Hematopoietic multipotent progenitor cell treated with erythropoietin and hydrocortisone succinate and interleukin-3 and kit ligand, for 8 days (in vitro differentiated cells): Measurements from ENCODE around the gene CCDC40.
A peak's percentile ranks its signal among the peaks of the same experiment; 100 is the strongest.
"Not testable (repeated sequence)": the region's sequence is repeated elsewhere in the genome, so short reads cannot be mapped to it uniquely, and the experiment has no call there.

Experiments used
- DNase-seq: peaks from one replicate; pipeline ENCODE4 v3.0.0-alpha.2; 2015

The CCDC40 gene

DNA sequence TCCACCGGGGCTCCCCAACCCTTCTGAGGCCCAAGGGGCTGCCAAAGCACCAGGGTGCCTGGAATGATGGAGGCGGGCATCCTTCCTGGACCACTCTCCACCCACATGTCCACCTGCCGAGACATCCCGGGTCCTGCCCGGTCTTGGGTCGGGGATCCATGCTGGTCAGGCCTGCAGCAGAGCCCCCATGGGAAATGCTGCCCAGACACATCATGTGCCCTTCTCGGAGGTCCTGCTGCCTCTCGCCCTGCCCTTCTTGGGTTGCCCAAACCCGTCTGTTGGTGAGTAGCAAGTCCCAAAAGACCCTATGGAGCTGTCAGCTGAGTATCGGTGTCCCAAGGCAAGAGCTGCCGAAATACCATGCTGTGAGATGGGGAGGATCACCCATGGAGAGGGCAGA is 50.2 kb downstream of the CCDC40 start:
- DNase-seq = no peak

DNA sequence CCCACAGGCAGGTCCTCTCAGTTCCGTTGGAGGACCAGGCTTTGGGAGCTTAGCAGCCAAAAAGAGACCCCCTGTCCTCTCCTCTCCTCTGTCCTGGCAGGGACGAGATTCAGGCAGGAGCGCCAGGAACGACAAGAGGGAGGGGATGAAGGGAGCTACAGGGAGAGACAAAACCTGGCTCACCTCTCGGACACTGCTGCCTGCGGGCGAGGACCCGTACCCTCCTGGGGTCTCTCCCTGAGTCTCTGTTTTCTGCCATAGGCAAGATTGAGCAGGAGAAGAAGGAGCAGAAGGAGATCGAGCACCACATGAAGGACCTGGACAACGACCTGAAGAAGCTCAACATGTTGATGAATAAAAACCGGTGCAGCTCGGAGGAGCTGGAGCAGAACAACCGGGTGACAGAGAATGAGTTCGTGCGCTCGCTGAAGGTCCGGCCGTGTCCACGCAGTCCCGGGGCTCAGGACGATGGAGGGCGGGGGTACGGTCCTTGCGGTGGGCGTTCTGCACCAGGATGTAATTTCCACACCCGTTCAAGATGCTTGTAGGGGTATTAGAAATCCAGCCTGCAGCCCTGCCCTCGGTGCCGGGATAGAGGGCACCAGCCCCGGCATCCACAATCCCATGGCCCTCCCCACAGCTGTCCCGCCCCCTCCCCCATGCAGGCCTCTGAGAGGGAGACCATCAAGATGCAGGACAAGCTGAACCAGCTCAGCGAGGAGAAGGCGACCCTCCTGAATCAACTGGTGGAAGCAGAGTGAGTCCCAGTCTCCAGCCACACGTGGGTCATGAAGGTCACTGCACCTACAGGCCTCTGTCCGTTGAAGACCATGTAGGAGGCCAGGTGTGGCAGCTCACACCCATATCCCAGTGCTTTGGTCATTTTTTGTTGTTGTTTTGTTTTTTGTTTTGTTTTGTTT is 51.2 kb downstream of the CCDC40 start:
- no peak for DNase-seq

- DNase-seq = no peak
Measured at GRCh38 chr17:80089762-80090161, 53.3 kb downstream of the CCDC40 start.

GRCh38 chr17:80090164-80090563 is 53.7 kb downstream of the CCDC40 start:
- not testable (repeated sequence) for DNase-seq

DNA sequence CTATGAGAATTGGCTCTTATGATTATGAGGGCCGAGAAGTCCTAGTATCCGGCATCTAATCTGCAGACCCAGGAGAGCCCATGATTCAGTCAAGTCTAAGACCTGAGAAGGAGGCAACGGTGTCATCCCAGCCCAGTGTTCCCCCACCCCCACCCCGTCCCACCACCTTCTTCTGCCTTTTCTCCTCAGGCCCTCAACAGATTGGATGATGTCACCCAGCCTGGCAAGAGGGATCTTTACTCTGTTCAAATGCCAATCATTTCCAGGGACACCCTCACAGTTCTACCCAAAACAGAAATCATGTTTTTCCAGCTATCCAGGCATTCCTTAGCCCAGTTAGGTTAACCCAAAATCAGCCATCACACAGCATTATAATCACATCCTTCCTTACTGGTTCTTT is 54.9 kb downstream of the CCDC40 start:
- DNase-seq = no peak

DNA sequence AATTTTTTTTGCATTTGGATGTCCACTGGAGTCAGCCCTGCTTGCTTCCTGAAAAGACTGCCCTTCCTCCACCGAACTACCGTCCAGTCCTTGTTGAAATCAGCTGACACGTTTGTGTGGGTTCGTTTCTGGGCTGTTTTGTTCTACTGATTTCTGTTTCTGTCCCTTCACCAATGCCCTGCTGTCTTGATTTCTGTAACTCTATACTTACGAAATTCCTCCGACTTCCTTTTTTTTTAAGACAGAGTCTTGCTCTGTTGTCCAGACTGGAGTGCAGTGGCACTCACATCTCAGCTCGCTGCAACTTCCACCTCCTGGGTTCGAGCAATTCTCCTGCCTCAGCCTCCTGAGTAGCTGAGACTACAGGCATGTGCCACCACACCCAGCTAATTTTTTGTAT is 56.5 kb downstream of the CCDC40 start:
- DNase-seq = no peak

DNA sequence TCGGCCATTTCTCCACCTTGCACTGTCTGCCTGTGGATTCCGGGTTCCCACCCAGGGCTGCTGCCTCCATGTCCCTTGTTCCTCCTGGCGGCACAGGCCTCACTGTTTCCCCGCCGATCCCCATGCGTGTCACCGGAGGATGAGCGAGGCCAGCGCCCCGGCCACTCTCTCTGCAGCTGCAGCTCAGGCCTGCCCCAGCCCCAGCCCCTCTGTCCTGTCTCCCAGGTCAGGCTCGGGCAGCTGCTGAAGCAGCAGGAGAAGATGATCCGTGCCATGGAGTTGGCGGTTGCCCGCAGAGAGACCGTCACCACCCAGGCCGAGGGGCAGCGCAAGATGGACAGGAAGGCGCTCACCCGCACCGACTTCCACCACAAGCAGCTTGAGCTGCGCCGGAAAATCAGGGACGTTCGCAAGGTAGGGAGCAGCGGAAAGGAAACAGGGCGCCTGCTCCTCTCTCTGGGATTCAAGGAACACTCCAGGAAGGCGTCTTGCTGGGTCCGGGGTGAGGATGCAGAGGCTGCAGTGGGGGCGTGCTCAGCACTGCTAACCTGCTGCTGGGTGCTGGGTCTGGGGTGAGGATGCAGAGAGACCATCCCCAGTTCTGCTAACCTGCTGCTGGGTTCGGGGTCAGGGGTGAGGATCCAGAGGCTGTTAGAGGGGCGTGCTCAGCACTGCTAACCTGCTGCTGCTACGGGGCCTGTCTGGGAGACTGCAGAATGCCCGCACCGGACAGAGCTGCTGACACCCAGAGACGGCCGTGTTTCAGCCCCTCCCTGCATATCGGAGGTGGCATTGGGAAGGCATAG is 58.8 kb downstream of the CCDC40 start:
- no peak for DNase-seq

DNA sequence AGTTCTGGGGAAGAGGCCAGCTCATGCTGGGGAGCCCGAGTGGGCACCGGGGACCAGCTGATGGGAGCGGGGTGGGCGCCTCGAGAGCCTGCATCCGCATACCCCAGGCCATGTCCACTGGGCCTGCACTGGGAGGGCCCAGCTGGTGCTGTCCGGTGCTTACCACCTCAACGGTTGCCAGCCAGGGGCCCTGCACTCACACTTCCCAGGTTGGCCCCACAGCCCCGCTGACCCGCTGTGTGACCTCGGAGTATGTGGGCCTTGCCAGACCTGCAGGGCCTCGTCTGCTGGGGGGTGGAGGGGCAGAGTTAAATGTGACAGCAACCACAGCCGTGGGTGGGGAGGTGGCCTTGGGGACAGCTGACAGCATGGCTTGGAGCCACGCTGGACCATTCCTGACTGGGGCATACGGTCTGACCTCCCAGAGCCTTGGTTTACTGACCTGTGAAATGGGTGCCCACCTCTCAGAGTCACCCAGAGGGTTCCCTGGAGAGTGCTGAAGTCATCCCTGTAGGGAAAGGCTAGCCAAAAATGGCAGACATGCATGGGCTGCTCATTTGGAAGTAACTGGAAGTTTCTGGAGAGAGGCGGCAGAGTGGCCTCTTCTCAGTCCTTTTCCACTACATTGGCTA is 59.5 kb downstream of the CCDC40 start:
- DNase-seq = no peak

DNA sequence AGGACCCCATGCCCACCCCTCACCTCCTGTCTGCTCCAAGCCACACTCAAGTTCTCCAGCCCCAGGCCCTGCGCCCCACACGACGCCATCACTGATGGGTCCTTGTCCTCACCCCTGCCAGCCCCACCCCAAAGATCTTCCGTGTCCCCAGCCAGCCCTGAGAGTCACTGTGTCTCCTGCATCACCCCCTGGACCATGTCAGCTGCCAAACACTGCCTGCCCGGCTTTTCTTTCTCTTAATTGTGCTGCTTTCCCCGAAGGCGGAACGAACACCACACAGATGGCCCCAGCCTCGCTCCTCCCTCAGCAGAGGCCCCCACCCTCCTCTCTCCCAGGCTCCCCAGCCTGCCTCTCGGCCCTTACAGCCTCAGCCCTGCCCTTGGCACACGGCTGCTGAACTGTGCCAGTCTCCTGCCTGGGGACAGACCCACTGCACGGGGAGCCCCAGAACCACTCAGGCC is 60.1 kb downstream of the CCDC40 start:
- no peak for DNase-seq

DNA sequence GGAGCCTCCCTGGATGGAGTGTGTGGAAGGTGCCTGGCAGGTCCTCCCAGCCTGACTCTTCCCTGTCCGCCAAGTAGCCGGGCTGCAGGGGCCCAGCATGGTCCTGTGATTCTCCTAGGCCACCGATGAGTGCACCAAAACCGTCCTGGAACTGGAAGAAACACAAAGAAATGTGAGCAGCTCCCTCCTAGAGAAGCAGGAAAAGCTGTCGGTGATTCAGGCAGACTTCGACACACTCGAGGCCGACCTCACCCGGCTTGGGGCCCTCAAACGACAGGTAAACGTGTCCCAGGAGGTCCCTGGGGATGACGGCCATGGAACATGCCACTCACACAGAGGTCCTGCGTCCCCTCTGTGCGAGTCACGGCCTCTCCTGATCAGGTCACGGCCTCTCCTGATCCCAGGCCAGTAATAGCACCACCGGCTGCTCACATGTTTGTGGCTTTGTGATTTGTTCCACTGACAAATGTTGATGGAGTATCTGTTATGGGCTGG is 60.7 kb downstream of the CCDC40 start:
- no peak for DNase-seq

GRCh38 chr17:80097844-80098691 is 61.6 kb downstream of the CCDC40 start:
- no peak for DNase-seq

DNA sequence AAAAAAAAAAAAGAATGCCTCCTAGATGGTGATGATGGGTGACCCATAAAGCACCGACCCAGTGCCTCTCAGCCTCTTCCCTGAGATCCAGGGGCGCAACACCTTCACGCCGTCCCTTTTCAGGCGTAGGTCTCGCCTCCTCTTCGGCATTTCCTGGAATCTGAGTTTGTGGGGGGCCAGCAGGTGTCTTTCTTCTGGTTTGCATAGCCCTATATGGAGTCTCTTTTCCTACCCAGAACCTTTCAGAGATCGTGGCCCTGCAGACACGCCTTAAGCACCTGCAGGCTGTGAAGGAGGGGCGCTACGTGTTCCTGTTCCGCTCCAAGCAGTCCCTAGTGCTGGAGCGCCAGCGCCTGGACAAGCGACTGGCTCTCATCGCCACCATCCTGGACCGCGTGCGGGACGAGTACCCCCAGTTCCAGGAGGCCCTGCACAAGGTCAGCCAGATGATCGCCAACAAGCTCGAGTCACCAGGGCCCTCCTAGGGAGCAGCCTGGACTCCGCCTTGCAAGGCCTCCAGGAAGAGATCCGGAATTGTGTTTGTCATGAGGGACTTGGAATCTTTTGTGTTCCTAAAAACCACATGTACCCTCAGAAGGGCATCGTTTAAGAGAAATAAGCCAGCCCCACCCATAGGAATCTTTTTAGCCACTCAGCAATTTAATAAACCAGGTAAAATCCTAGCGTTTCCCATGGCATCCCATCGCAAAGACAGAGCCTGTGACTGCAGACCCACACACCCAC is 63.0 kb downstream of the CCDC40 start:
- no peak for DNase-seq

DNA sequence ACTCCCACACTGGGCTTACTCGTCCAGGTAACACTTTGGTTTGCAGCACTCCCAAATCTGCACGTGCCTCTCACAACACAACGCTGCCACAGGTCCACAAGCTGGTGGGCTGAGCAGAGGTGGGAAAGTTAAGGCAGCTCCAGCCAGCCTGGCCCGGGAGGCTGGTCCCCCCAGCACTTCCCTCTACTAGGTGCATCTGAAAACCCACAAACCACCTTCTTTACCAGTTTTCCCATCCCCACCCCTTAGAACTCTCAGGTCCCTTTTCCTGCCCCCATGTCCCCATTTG is 63.5 kb downstream of the CCDC40 start:
- DNase-seq = no peak

DNA sequence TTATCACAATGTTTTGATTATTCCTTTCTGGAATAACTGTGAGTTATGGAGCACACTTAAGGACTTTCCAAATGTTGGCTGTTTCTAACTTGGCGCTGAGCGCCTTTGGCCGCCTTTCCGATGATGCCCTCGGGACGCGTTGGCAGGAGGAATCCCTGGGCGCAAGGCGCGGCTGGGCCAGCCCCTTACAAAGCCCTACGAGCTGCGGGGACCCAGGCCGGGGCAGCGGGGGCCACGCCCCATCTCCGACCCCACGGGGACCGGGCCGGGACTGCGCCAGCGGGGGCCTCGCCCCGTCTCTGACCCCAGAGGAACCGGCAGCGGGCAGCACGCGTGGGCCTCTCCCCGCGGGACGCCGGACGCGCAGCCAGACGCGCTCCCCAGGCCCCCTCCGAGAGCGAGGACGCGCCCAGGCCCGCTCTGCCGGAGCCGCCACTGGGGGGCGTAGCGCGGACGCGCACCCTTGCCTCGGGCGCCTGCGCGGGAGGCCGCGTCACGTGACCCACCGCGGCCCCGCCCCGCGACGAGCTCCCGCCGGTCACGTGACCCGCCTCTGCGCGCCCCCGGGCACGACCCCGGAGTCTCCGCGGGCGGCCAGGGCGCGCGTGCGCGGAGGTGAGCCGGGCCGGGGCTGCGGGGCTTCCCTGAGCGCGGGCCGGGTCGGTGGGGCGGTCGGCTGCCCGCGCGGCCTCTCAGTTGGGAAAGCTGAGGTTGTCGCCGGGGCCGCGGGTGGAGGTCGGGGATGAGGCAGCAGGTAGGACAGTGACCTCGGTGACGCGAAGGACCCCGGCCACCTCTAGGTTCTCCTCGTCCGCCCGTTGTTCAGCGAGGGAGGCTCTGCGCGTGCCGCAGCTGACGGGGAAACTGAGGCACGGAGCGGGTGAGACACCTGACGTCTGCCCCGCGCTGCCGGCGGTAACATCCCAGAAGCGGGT is 64.8 kb downstream of the CCDC40 start, which contains the start of gene GAA:
TSS of gene GAA (plus strand) at position 571 of the 935 bp plus-strand sequence. CDS start 3,006 bp downstream, outside the sequence.
- peak; percentile 80 for DNase-seq

- peak; percentile 46 for DNase-seq
Measured at GRCh38 chr17:80101946-80102663, 65.7 kb downstream of the CCDC40 start.

DNA sequence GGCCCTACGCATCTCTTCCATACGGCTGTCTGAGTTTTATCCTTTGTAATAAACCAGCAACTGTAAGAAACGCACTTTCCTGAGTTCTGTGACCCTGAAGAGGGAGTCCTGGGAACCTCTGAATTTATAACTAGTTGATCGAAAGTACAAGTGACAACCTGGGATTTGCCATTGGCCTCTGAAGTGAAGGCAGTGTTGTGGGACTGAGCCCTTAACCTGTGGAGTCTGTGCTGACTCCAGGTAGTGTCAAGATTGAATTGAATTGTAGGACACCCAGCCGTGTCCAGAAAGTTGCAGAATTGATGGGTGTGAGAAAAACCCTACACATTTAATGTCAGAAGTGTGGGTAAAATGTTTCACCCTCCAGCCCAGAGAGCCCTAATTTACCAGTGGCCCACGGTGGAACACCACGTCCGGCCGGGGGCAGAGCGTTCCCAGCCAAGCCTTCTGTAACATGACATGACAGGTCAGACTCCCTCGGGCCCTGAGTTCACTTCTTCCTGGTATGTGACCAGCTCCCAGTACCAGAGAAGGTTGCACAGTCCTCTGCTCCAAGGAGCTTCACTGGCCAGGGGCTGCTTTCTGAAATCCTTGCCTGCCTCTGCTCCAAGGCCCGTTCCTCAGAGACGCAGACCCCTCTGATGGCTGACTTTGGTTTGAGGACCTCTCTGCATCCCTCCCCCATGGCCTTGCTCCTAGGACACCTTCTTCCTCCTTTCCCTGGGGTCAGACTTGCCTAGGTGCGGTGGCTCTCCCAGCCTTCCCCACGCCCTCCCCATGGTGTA is 66.4 kb downstream of the CCDC40 start:
- DNase-seq = no peak

DNA sequence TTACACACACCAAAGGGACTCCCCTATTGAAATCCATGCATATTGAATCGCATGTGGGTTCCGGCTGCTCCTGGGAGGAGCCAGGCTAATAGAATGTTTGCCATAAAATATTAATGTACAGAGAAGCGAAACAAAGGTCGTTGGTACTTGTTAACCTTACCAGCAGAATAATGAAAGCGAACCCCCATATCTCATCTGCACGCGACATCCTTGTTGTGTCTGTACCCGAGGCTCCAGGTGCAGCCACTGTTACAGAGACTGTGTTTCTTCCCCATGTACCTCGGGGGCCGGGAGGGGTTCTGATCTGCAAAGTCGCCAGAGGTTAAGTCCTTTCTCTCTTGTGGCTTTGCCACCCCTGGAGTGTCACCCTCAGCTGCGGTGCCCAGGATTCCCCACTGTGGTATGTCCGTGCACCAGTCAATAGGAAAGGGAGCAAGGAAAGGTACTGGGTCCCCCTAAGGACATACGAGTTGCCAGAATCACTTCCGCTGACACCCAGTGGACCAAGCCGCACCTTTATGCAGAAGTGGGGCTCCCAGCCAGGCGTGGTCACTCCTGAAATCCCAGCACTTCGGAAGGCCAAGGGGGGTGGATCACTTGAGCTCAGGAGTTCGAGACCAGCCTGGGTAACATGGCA is 67.1 kb downstream of the CCDC40 start:
- no peak for DNase-seq

DNA sequence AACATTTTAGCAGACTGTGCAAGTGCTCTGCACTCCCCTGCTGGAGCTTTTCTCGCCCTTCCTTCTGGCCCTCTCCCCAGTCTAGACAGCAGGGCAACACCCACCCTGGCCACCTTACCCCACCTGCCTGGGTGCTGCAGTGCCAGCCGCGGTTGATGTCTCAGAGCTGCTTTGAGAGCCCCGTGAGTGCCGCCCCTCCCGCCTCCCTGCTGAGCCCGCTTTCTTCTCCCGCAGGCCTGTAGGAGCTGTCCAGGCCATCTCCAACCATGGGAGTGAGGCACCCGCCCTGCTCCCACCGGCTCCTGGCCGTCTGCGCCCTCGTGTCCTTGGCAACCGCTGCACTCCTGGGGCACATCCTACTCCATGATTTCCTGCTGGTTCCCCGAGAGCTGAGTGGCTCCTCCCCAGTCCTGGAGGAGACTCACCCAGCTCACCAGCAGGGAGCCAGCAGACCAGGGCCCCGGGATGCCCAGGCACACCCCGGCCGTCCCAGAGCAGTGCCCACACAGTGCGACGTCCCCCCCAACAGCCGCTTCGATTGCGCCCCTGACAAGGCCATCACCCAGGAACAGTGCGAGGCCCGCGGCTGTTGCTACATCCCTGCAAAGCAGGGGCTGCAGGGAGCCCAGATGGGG is 68.0 kb downstream of the CCDC40 start:
- DNase-seq = no peak
